ENCODE results near the gene ANKRD11. TPM values are rescaled to one million over a fixed set of nuclear protein-coding genes. Genes with fewer than 3 reads are reported as not detected.

Gene ANKRD11
- total RNA-seq, 1 donor from 2014 or later = 178 TPM

GRCh38 chr16:89281189-89281577, 209.2 kb downstream of the ANKRD11 start:
- Mint-ChIP-seq H3K27ac (no peak overlapping the region), H3K4me1 (ENCODE audit: low read depth) (no peaks in the 10 kb centered on the region), H3K27me3 (no peaks in the 10 kb centered on the region), H3K36me3 (ENCODE audit: insufficient read depth) (peaks cover 7% of the 10 kb centered on the region), H3K9me3 (ENCODE audit: low read depth) (no peaks in the 10 kb centered on the region), H3K4me3 (ENCODE audit: low read depth) (no peak overlapping the region)
- no peak for DNase-seq (ENCODE audit: low spot score, unreplicated experiment)
- TF ChIP-seq, protein P1, sequence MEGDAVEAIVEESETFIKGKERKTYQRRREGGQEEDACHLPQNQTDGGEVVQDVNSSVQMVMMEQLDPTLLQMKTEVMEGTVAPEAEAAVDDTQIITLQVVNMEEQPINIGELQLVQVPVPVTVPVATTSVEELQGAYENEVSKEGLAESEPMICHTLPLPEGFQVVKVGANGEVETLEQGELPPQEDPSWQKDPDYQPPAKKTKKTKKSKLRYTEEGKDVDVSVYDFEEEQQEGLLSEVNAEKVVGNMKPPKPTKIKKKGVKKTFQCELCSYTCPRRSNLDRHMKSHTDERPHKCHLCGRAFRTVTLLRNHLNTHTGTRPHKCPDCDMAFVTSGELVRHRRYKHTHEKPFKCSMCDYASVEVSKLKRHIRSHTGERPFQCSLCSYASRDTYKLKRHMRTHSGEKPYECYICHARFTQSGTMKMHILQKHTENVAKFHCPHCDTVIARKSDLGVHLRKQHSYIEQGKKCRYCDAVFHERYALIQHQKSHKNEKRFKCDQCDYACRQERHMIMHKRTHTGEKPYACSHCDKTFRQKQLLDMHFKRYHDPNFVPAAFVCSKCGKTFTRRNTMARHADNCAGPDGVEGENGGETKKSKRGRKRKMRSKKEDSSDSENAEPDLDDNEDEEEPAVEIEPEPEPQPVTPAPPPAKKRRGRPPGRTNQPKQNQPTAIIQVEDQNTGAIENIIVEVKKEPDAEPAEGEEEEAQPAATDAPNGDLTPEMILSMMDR (IDR thresholded peaks at IDR 0.05; ENCODE audit: unreplicated experiment) = no peak

- no peak overlapping the region for H3K4me3 Mint-ChIP-seq (ENCODE audit: low read depth)
- TF ChIP-seq, protein P1 (IDR thresholded peaks at IDR 0.05; ENCODE audit: unreplicated experiment) = no peak
- no peak overlapping the region for H3K27ac Mint-ChIP-seq
- H3K27me3 Mint-ChIP-seq = no peaks in the 10 kb centered on the region
- no peak for DNase-seq (ENCODE audit: low spot score, unreplicated experiment)
- peaks cover 5% of the 10 kb centered on the region for H3K36me3 Mint-ChIP-seq (ENCODE audit: insufficient read depth)
- H3K9me3 Mint-ChIP-seq (ENCODE audit: low read depth) = no peaks in the 10 kb centered on the region
- no peaks in the 10 kb centered on the region for H3K4me1 Mint-ChIP-seq (ENCODE audit: low read depth)
Measured at GRCh38 chr16:89280546-89281188, 209.7 kb downstream of the ANKRD11 start.

GRCh38 chr16:89279666-89280481, 210.5 kb downstream of the ANKRD11 start:
- Mint-ChIP-seq H3K36me3 (ENCODE audit: insufficient read depth) (peaks cover 5% of the 10 kb centered on the region), H3K27me3 (no peaks in the 10 kb centered on the region), H3K4me3 (ENCODE audit: low read depth) (no peak overlapping the region), H3K9me3 (ENCODE audit: low read depth) (no peaks in the 10 kb centered on the region), H3K4me1 (ENCODE audit: low read depth) (no peaks in the 10 kb centered on the region), H3K27ac (no peak overlapping the region)
- no peak for DNase-seq (ENCODE audit: low spot score, unreplicated experiment)
- TF ChIP-seq, protein P1 (IDR thresholded peaks at IDR 0.05; ENCODE audit: unreplicated experiment) = no peak

DNA sequence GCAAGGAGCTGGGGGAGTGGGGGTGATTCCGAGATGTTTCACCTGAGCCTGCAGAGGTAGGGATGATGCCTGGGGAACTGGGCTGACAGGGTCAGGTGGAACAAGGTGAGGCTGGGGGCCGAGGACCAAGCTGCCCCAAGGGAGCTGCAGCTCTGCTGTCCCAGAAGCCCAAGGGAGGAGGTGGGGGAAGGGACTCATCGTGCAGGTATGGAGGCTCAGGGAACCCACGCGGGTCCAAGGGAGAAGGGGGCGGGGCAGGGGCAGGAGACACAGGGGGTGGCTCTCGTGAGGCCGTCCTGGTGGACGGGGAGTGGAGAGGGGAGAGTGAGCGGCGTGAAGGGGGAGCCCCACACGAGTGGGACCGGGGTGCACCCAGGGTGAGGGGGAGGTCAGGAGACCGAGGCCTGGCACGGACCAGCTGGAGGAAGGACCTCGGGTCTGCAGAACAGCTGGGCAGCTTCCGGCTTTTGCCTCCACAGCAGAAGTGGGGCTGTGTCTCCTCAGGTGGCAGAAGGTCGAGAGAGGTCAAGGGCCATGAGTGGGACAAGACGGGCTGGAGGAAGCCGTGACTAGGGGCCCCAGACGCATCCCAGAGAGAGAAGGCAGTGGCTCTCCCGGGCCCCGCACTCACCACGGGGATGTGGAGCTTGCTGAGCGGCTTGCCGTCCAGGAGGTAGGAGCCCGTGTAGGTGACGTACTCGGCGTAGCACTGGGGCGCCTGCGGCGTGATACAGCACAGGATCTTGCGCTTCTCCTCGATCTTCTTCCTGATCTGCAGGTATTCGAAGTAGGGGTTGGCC, 211.7 kb downstream of the ANKRD11 start:
- Mint-ChIP-seq H3K27me3 (no peaks in the 10 kb centered on the region), H3K4me3 (ENCODE audit: low read depth) (no peak overlapping the region), H3K27ac (peak overlapping the region; percentile 78), H3K36me3 (ENCODE audit: insufficient read depth) (peaks cover 7% of the 10 kb centered on the region), H3K9me3 (ENCODE audit: low read depth) (no peaks in the 10 kb centered on the region), H3K4me1 (ENCODE audit: low read depth) (no peaks in the 10 kb centered on the region)
- DNase-seq (ENCODE audit: low spot score, unreplicated experiment) = no peak
- TF ChIP-seq, protein P1 (IDR thresholded peaks at IDR 0.05; ENCODE audit: unreplicated experiment) = no peak

All from progenitor cell of endocrine pancreas (in vitro differentiated cells).